Tibial nerve (tissue), 4 donors: ENCODE measurements around the gene AQP2. TPM values are rescaled to one million over a fixed set of nuclear protein-coding genes. Genes with fewer than 3 reads are reported as not detected.

Experiments used
- DNase-seq, 2 donors: peaks; one replicate each; pipeline ENCODE4 v3.0.0-alpha.2; 2019; ENCODE audit warnings: low spot score in 2 of 2
- H3K27ac ChIP-seq, 4 donors: fragments of 200-600 bp; sonication (generic) in 3 of 4; one replicate each; pipeline ENCODE4 v1.5.1; 2017 to 2019; ENCODE audit warnings: mild to moderate bottlenecking in 1 of 4
- H3K27me3 ChIP-seq, 2 donors: fragments of 200-600 bp; sonication (generic) in 1 of 2; one replicate each; pipeline versions ENCODE4 v1.5.1 to v1.6.0; 2017 to 2019
- H3K36me3 ChIP-seq, 3 donors: fragments of 200-600 bp; sonication (generic); one replicate each; pipeline ENCODE4 v1.5.1; 2018 to 2019
- H3K4me1 ChIP-seq, 4 donors: fragments of 200-600 bp; sonication (generic) in 3 of 4; one replicate each; pipeline ENCODE4 v1.5.1; 2017 to 2019
- H3K4me3 ChIP-seq, 4 donors: fragments of 200-600 bp; sonication (generic) in 3 of 4; one replicate each; pipeline ENCODE4 v1.5.1; 2017 to 2019; ENCODE audit warnings: mild to moderate bottlenecking in 1 of 4, moderate library complexity in 1 of 4
- H3K9me3 ChIP-seq, 4 donors: fragments of 200-600 bp; sonication (generic) in 3 of 4; one replicate each; pipeline ENCODE4 v1.5.1; 2017 to 2019
- CTCF ChIP-seq, 5 experiments: fragments of 200-600 bp in 3 of 5; fragments of 450-650 bp in 2 of 5; sonication (generic) in 3 of 5; IDR thresholded peaks; one replicate each; pipeline ENCODE4 v1.5.1; 2016 to 2019; ENCODE audit warnings: antibody characterized with exemption in 5 of 5, mild to moderate bottlenecking in 3 of 5, moderate library complexity in 2 of 5
- EP300 ChIP-seq, 2 donors: sonication (generic); formaldehyde crosslinking; IDR thresholded peaks; one replicate each; pipeline ENCODE4 v1.6.1; 2017; ENCODE audit warnings: antibody characterized with exemption in 2 of 2, mild to moderate bottlenecking in 1 of 2
- POLR2A ChIP-seq, 2 donors: fragments of 450-650 bp; IDR thresholded peaks; one replicate each; pipeline ENCODE4 v1.6.1; 2017; ENCODE audit warnings: antibody characterized with exemption in 2 of 2, mild to moderate bottlenecking in 2 of 2, moderate library complexity in 2 of 2
- WGBS, 2 donors: methylation state at CpG; one replicate each; pipeline ENCODE4 v1.1.5; 2018; 5-methylcytosine and 5-hydroxymethylcytosine counted together
- total RNA-seq, 4 donors: library from RNA; depleted of rRNA; stranded (reverse); fragments of >200 nt; gene quantifications; one replicate each; pipeline ENCODE4 v1.1.0, GENCODE V29; 2016

AQP2 gene
- total RNA-seq, 4 donors from 2014 or later, result not detected

GRCh38 chr12:49961111-49961922 is 10.8 kb downstream of the AQP2 start, which contains the start of gene AQP5:
AQP5 (plus strand) TSS chr12:49961872; CDS start chr12:49962018, 146 bp downstream.
- Histone ChIP-seq H3K27me3 (peaks cover 0 to 42% of the 10 kb centered on the region in 2 donors), H3K4me3 (peak within 1 kb of the TSS in 3 of 4 donors; percentile 11 to 44 (median 26))
- DNase-seq, result no peak

GRCh38 chr12:49961993-49962764 is 11.6 kb downstream of the AQP2 start:
- Histone ChIP-seq H3K27me3 (peaks cover 0 to 34% of the 10 kb centered on the region in 2 donors), H3K9me3 (no peaks in the 10 kb centered on the region), H3K36me3 (no peaks in the 10 kb centered on the region), H3K4me1 (peaks cover 0 to 37% (median 8%) of the 10 kb centered on the region in 4 donors), H3K27ac (peak overlapping the region in 1 of 4 donors; percentile 41), H3K4me3 (no peak overlapping the region)
- 73 to 81% methylated on average over 26 to 30 of the region's 37 CpGs for WGBS, 2 donors
- no peak for DNase-seq
- TF ChIP-seq CTCF (IDR thresholded peaks at IDR 0.05) (no peak), POLR2A (IDR thresholded peaks at IDR 0.05) (no peak), EP300 (IDR thresholded peaks at IDR 0.05) (no peak)

More at GRCh38 chr12:49961111-49961922, 10.8 kb downstream of the AQP2 start, which contains the start of gene AQP5:
- TF ChIP-seq POLR2A (IDR thresholded peaks at IDR 0.05) (no peak), CTCF (IDR thresholded peaks at IDR 0.05) (no peak), EP300 (IDR thresholded peaks at IDR 0.05) (no peak)
- Histone ChIP-seq H3K36me3 (no peaks in the 10 kb centered on the region), H3K4me1 (peaks cover 0 to 31% (median 6%) of the 10 kb centered on the region in 4 donors), H3K9me3 (no peaks in the 10 kb centered on the region), H3K27ac (peak within 1 kb of the TSS in 1 of 4 donors; percentile 41)
- WGBS, 2 donors, result 8 to 9% methylated on average over 29 to 63 of the region's 111 CpGs

GRCh38 chr12:49962861-49963765 is 12.6 kb downstream of the AQP2 start:
- Histone ChIP-seq H3K4me1 (peaks cover 0 to 46% (median 16%) of the 10 kb centered on the region in 4 donors), H3K27me3 (peaks cover 0 to 31% of the 10 kb centered on the region in 2 donors), H3K36me3 (no peaks in the 10 kb centered on the region), H3K9me3 (no peaks in the 10 kb centered on the region), H3K4me3 (no peak overlapping the region), H3K27ac (peak overlapping the region in 1 of 4 donors; percentile 41)
- 65 to 71% methylated on average over 17 to 21 of the region's 21 CpGs for WGBS, 2 donors
- DNase-seq, result no peak
- TF ChIP-seq EP300 (IDR thresholded peaks at IDR 0.05) (no peak), POLR2A (IDR thresholded peaks at IDR 0.05) (no peak), CTCF (IDR thresholded peaks at IDR 0.05) (no peak)

- Histone ChIP-seq H3K27ac (no peak overlapping the region), H3K27me3 (peaks cover 0 to 28% of the 10 kb centered on the region in 2 donors), H3K36me3 (no peaks in the 10 kb centered on the region), H3K9me3 (no peaks in the 10 kb centered on the region), H3K4me1 (peaks cover 0 to 48% (median 16%) of the 10 kb centered on the region in 4 donors), H3K4me3 (no peak overlapping the region)
- TF ChIP-seq EP300 (IDR thresholded peaks at IDR 0.05) (no peak), POLR2A (IDR thresholded peaks at IDR 0.05) (no peak), CTCF (IDR thresholded peaks at IDR 0.05) (no peak)
- WGBS, 2 donors, result 90 to 93% methylated on average over 15 to 16 of the region's 17 CpGs
- no peak for DNase-seq
Measured at GRCh38 chr12:49963976-49964815, 13.7 kb downstream of the AQP2 start.
